NB4 (cell line): ENCODE data around the gene ANXA9.

Source experiments
- DNase-seq: peaks from one replicate; pipeline ENCODE4 v3.0.0; 2010; ENCODE audit warnings: low read depth
- H3K4me3 ChIP-seq: one replicate; pipeline ENCODE4 v1.5.1; 2011; ENCODE audit warnings: mild to moderate bottlenecking, low read depth, low read length, moderate library complexity
- CTCF ChIP-seq: IDR thresholded peaks from one replicate; pipeline ENCODE4 v1.5.1; 2012; ENCODE audit warnings: low read depth, low read length
- MYC ChIP-seq: IDR thresholded peaks from 2 replicates; pipeline ENCODE4 v1.6.1; 2011; ENCODE audit warnings: low read depth, low read length
- POLR2A ChIP-seq: IDR thresholded peaks from 2 replicates; pipeline ENCODE4 v1.6.1; 2011; ENCODE audit warnings: mild to moderate bottlenecking; ENCODE audit not compliant: insufficient read length; ENCODE audit errors: extremely low read depth
- TF ChIP-seq, protein P1 (sequence below): IDR thresholded peaks from 2 replicates; pipeline ENCODE4 v1.6.1; 2011; ENCODE audit warnings: low read depth, low read length

The ANXA9 gene

DNA sequence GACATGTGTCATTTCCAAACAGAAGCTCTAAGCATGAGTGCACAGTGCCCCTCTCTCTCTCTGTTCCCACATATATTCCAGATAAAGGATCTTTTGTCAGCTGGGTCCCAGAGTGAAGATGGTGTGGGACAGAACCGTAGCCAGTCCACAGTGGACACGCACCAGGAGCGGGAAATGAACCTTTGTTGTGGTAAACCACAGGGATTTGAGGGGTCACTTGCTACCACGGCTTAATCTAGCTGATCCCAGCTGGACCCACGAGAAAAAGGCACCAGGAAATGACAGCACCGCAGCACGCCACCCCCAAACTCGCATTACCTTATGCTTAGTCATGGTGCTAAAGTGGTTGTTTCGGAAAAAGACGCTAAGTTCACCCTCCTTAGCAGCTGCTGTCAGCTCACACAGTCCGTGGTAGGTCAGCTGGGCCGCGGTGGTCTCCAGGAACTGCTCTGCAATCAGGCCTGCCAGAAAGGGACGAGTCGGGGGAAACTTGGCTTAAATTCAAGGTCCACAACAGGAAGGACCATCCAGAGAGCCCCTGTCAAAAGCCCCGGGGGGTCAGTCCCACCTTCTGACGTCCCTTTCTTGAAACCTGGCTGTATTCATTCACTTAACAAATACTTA lies 17.1 kb downstream of the ANXA9 start:
- no peak overlapping the region for H3K4me3 ChIP-seq
- DNase-seq, result no peak
- TF ChIP-seq, protein P1, sequence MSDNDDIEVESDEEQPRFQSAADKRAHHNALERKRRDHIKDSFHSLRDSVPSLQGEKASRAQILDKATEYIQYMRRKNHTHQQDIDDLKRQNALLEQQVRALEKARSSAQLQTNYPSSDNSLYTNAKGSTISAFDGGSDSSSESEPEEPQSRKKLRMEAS, result no peak
- no peak for TF ChIP-seq CTCF
- TF ChIP-seq MYC, result no peak
- TF ChIP-seq POLR2A, result no peak

DNA sequence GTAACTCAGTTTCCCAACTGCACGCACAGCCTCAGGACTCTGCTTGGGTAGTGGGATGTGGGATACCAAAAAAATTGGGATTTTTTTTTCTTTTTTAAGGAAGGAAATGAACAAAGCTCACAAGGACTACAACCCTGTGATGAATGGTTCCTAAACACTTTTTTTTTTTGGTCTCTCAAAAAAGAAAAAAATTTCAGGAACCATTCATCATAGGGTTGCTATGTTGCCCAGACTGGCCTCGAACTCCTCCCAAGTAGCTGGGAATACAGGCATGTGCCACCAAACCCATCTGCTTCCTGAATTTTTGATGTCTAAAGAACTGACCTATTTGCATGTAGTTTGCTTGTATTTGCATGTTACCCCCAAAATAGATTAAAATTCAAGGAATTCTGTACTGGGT lies 17.8 kb downstream of the ANXA9 start:
- no peak for DNase-seq
- TF ChIP-seq, protein P1, result no peak
- TF ChIP-seq CTCF, result no peak
- no peak for TF ChIP-seq POLR2A
- TF ChIP-seq MYC, result no peak
- no peak overlapping the region for H3K4me3 ChIP-seq

- no peak for DNase-seq
- H3K4me3 ChIP-seq, result no peak overlapping the region
- TF ChIP-seq POLR2A, result no peak
These were observed 18.3 kb downstream of the ANXA9 start for GRCh38 chr1:151000408-151000807.

- TF ChIP-seq MYC (no peak), POLR2A (no peak), CTCF (no peak)
- TF ChIP-seq, protein P1, result no peak
- H3K4me3 ChIP-seq, result no peak overlapping the region
- peak; percentile 31 for DNase-seq
These were observed 19.5 kb downstream of the ANXA9 start for GRCh38 chr1:151001602-151002001.

GRCh38 chr1:151002051-151002450 lies 20.0 kb downstream of the ANXA9 start:
- TF ChIP-seq CTCF (no peak), POLR2A (no peak), MYC (no peak)
- TF ChIP-seq, protein P1, result no peak
- DNase-seq, result peak; percentile 35
- no peak overlapping the region for H3K4me3 ChIP-seq

- TF ChIP-seq CTCF, result no peak
- no peak for TF ChIP-seq POLR2A
- TF ChIP-seq, protein P1, result no peak
- no peak for TF ChIP-seq MYC
- no peak overlapping the region for H3K4me3 ChIP-seq
- DNase-seq, result no peak
These were observed 20.5 kb downstream of the ANXA9 start for GRCh38 chr1:151002611-151003010.
